ENCODE measurements around the gene OIP5. TPM values are rescaled to one million over a fixed set of nuclear protein-coding genes. Genes with fewer than 3 reads are reported as not detected.
"Not testable (repeated sequence)": the region's sequence is repeated elsewhere in the genome, so short reads cannot be mapped to it uniquely, and the experiment has no call there.

Gene OIP5
- total RNA-seq, 6 experiments from 2014 or later, result 0.23 to 1.1 (median 0.82) TPM; not detected in 1

- DNase-seq (no peak), ATAC-seq (peak; percentile 19 to 33 (median 26))
- intact Hi-C loops (cut with DNase I), result no loop called here
- 0% methylated on average over 13 of the region's 26 CpGs for WGBS (ENCODE audit: insufficient coverage, low coverage, low lambda C conversion rate, missing lambda C conversion rate)
- peaks cover 0 to 5% (median 0%) of the 10 kb centered on the region in 4 donors for H3K4me1 ChIP-seq
- no peaks in the 10 kb centered on the region for H3K36me3 ChIP-seq
- H3K27ac ChIP-seq, result peak overlapping the region; percentile 82 to 88 (median 83)
- no peak for TF ChIP-seq CTCF (IDR thresholded peaks at IDR 0.05)
- TF ChIP-seq POLR2A (IDR thresholded peaks at IDR 0.05), result no peak
- no peaks in the 10 kb centered on the region for H3K9me3 ChIP-seq
- no peaks in the 10 kb centered on the region for H3K27me3 ChIP-seq
- peak overlapping the region; percentile 88 to 99 (median 97) for H3K4me3 ChIP-seq
These were observed 703 bp upstream of the OIP5 start for GRCh38 chr15:41333026-41333562.

- H3K27me3 ChIP-seq, result no peaks in the 10 kb centered on the region
- TF ChIP-seq POLR2A (IDR thresholded peaks at IDR 0.05) (no peak), CTCF (IDR thresholded peaks at IDR 0.05) (peak in 2 of 4 donors; percentile 71 to 75)
- ATAC-seq (no peak), DNase-seq (no peak)
- H3K27ac ChIP-seq, result peak overlapping the region in 1 of 3 donors; percentile 57
- H3K9me3 ChIP-seq, result no peaks in the 10 kb centered on the region
- no peaks in the 10 kb centered on the region for H3K36me3 ChIP-seq
- WGBS (ENCODE audit: insufficient coverage, low coverage, low lambda C conversion rate, missing lambda C conversion rate), result 3% methylated on average over 14 of the region's 14 CpGs
- H3K4me3 ChIP-seq, result peak overlapping the region; percentile 88 to 99 (median 97)
- peaks cover 0 to 5% (median 0%) of the 10 kb centered on the region in 4 donors for H3K4me1 ChIP-seq
- intact Hi-C loops (cut with DNase I), result no loop called here
These were observed 578 bp downstream of the OIP5 start for GRCh38 chr15:41331833-41332193.

DNA sequence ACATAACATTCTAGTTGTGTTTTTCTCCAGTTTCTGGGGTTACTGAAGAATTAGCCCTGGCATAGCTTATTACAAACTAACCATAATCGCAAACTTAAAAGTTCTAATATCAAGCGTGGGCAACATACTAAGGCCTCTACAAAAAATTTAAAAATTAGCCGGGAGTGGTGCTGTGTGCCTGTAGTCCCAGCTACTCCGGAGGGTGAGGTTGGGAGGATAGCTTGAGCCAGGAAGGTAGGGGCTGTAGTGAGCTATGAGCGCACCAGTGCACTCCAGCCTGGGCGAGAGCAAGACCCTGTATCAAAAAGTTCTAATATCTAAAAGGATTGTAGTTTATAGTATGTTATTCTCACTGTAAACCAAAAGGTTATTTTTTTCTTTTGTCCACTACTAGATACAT, 1.1 kb downstream of the OIP5 start:
- DNase-seq, result no peak

DNA sequence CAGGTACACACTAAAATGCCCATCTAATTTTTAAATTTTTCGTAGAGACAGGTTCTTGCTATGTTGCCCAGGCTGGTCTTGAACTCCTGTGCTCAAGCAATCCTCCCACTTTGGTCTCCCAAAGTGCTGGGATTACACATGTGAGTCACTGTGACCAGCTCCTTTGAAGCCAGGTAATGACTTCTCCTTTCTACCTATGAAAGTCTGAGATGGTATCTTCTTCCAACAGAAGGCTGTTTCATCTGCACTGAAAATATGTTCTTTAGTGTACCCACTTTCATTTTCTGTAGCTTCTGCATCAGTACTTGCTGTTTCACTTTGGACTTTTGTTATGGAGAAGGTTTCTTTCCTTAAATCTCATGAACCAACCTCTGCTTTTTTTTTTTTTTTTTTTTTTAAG, 8.8 kb downstream of the OIP5 start:
- H3K36me3 ChIP-seq, result no peaks in the 10 kb centered on the region
- H3K4me1 ChIP-seq, result no peaks in the 10 kb centered on the region
- H3K9me3 ChIP-seq, result no peaks in the 10 kb centered on the region
- intact Hi-C loops (cut with DNase I), result no loop called here
- no peak overlapping the region for H3K27ac ChIP-seq
- no peak for ATAC-seq
- no peak overlapping the region for H3K4me3 ChIP-seq
- DNase-seq, result no peak
- 100% methylated on average over 1 of the region's 1 CpG for WGBS (ENCODE audit: insufficient coverage, low coverage, low lambda C conversion rate, missing lambda C conversion rate)
- no peak for TF ChIP-seq CTCF (IDR thresholded peaks at IDR 0.05)
- TF ChIP-seq POLR2A (IDR thresholded peaks at IDR 0.05), result no peak
- no peaks in the 10 kb centered on the region for H3K27me3 ChIP-seq

More for the DNA sequence above, 1.1 kb downstream of the OIP5 start:
- no peak for ATAC-seq
- Histone ChIP-seq H3K27ac (peak overlapping the region in 1 of 3 donors; percentile 57), H3K36me3 (no peaks in the 10 kb centered on the region), H3K4me1 (peaks cover 0 to 5% (median 0%) of the 10 kb centered on the region in 4 donors), H3K9me3 (no peaks in the 10 kb centered on the region), H3K4me3 (no peak overlapping the region), H3K27me3 (no peaks in the 10 kb centered on the region)
- 80% methylated on average over 6 of the region's 6 CpGs for WGBS (ENCODE audit: insufficient coverage, low coverage, low lambda C conversion rate, missing lambda C conversion rate)
- TF ChIP-seq POLR2A (IDR thresholded peaks at IDR 0.05) (no peak), CTCF (IDR thresholded peaks at IDR 0.05) (no peak)
- intact Hi-C loops (cut with DNase I), result no loop called here

GRCh38 chr15:41320805-41321330, 11.5 kb downstream of the OIP5 start:
- ATAC-seq, result not testable (repeated sequence)

More at GRCh38 chr15:41320805-41321330, 11.5 kb downstream of the OIP5 start:
- H3K27ac ChIP-seq; H3K4me1 ChIP-seq; H3K27me3 ChIP-seq; H3K9me3 ChIP-seq; DNase-seq; intact Hi-C loops (cut with DNase I); H3K36me3 ChIP-seq; H3K4me3 ChIP-seq: not testable (repeated sequence)
- 98% methylated on average over 8 of the region's 39 CpGs for WGBS (ENCODE audit: insufficient coverage, low coverage, low lambda C conversion rate, missing lambda C conversion rate)
